Neural cell (in vitro differentiated cells): ENCODE data around the gene ATP11A. TPM values are rescaled to one million over a fixed set of nuclear protein-coding genes. Genes with fewer than 3 reads are reported as not detected.
"Not testable (repeated sequence)": the region's sequence is repeated elsewhere in the genome, so short reads cannot be mapped to it uniquely, and the experiment has no call there.

ENCODE experiments used
- H2AFZ ChIP-seq: fragments of 200-600, 300-800 bp; sonication (generic), shearing (Covaris generic); 2 replicates; pipeline ENCODE4 v1.6.0; 2014; ENCODE audit warnings: low read depth, mild to moderate bottlenecking, antibody characterized with exemption, low read length, moderate library complexity
- H3F3A ChIP-seq: fragments of 200-600 bp; shearing (Covaris generic); 2 replicates; pipeline ENCODE4 v1.6.1; 2016; ENCODE audit warnings: mild to moderate bottlenecking, moderate library complexity, mixed read lengths, antibody characterized with exemption, low read length; ENCODE audit not compliant: insufficient read depth, poor library complexity, severe bottlenecking
- H3K27ac ChIP-seq: fragments of 200-600, 300-800 bp; sonication (generic), shearing (Covaris generic); 2 replicates; pipeline ENCODE4 v1.5.1; 2014; ENCODE audit warnings: mild to moderate bottlenecking, low read length, moderate library complexity
- H3K27me3 ChIP-seq: fragments of 300-800, 200-600 bp; sonication (generic), shearing (Covaris generic); 2 replicates; pipeline ENCODE4 v1.6.0; 2014; ENCODE audit warnings: mild to moderate bottlenecking, low read depth, low read length, moderate library complexity; ENCODE audit not compliant: insufficient read depth
- H3K36me3 ChIP-seq: fragments of 300-800, 200-600 bp; sonication (generic), shearing (Covaris generic); 2 replicates; pipeline ENCODE4 v1.5.1; 2014; ENCODE audit warnings: mild to moderate bottlenecking, antibody characterized with exemption, low read length, moderate library complexity; ENCODE audit not compliant: insufficient read depth
- H3K4me2 ChIP-seq: fragments of 300-800, 200-600 bp; sonication (generic), shearing (Covaris generic); 2 replicates; pipeline ENCODE4 v1.6.0; 2014; ENCODE audit warnings: mild to moderate bottlenecking, low read length
- H3K4me3 ChIP-seq: fragments of 300-800, 200-600 bp; sonication (generic), shearing (Covaris generic); 2 replicates; pipeline ENCODE4 v1.5.1; 2014; ENCODE audit warnings: mild to moderate bottlenecking, low read length, moderate library complexity
- H3K79me2 ChIP-seq: fragments of 200-600 bp; shearing (Covaris generic); replicated peaks from 2 replicates; pipeline ENCODE4 v1.6.0; 2014; ENCODE audit warnings: mild to moderate bottlenecking, low read length, moderate library complexity; ENCODE audit not compliant: insufficient read depth
- H3K9ac ChIP-seq: fragments of 300-800, 200-600 bp; sonication (generic), shearing (Covaris generic); 2 replicates; pipeline ENCODE4 v1.6.1; 2016; ENCODE audit warnings: mild to moderate bottlenecking, low read length, mixed read lengths
- H3K9me2 ChIP-seq: fragments of 200-600 bp; shearing (Covaris generic); 2 replicates; pipeline ENCODE4 v1.6.1; 2016; ENCODE audit warnings: mild to moderate bottlenecking, low read length, mixed read lengths; ENCODE audit not compliant: insufficient read depth
- H3K9me3 ChIP-seq: fragments of 200-600, 300-800 bp; sonication (generic), shearing (Covaris generic); 2 replicates; pipeline ENCODE4 v1.6.1; 2016; ENCODE audit warnings: mild to moderate bottlenecking, mixed run types, low read length, moderate library complexity, mixed read lengths
- H4K20me1 ChIP-seq: fragments of 200-600 bp; shearing (Covaris generic); 2 replicates; pipeline ENCODE4 v1.6.1; 2016; ENCODE audit warnings: mild to moderate bottlenecking, mixed run types; ENCODE audit not compliant: insufficient read depth
- EP300 ChIP-seq: fragments of 450-650 bp; conservative IDR thresholded peaks from 2 replicates; pipeline ENCODE4 v1.6.1; 2014; ENCODE audit warnings: antibody characterized with exemption, mild to moderate bottlenecking, moderate library complexity; ENCODE audit not compliant: poor library complexity, severe bottlenecking
- EZH2 ChIP-seq: fragments of 200-600, 300-800 bp; shearing (Covaris generic), sonication (generic); IDR thresholded peaks from 2 replicates; pipeline ENCODE4 v1.6.1; 2014; ENCODE audit warnings: antibody characterized with exemption, low read length, borderline replicate concordance, mild to moderate bottlenecking; ENCODE audit not compliant: insufficient read depth, poor library complexity, severe bottlenecking
- MXI1 ChIP-seq: fragments of 450-650 bp; conservative IDR thresholded peaks from 2 replicates; pipeline ENCODE4 v1.6.1; 2014; ENCODE audit warnings: antibody characterized with exemption, mild to moderate bottlenecking; ENCODE audit not compliant: poor library complexity, severe bottlenecking
- POLR2AphosphoS5 ChIP-seq: IDR thresholded peaks from 2 replicates; pipeline ENCODE4 v1.6.1; 2012
- RAD21 ChIP-seq: fragments of 450-650 bp; conservative IDR thresholded peaks from 2 replicates; pipeline ENCODE4 v1.6.1; 2014; ENCODE audit warnings: antibody characterized with exemption, mild to moderate bottlenecking, moderate library complexity
- REST ChIP-seq: IDR thresholded peaks from 2 replicates; pipeline ENCODE4 v1.6.1; 2012; ENCODE audit warnings: borderline replicate concordance
- SMC3 ChIP-seq: fragments of 450-650 bp; conservative IDR thresholded peaks from 2 replicates; pipeline ENCODE4 v1.6.1; 2014; ENCODE audit warnings: antibody characterized with exemption, mild to moderate bottlenecking, moderate library complexity; ENCODE audit not compliant: poor library complexity
- TAF1 ChIP-seq: IDR thresholded peaks from 2 replicates; pipeline ENCODE4 v1.6.1; 2012; ENCODE audit warnings: low read depth
- polyA plus RNA-seq: library from polyadenylated mRNA; depleted of rRNA; stranded (reverse); fragments of >200 nt; gene quantifications from 2 replicates; pipeline ENCODE4 v1.2.3, GENCODE V29; 2014
- TF ChIP-seq, protein P1 (sequence below): fragments of 450-650 bp; IDR thresholded peaks from 2 replicates; pipeline ENCODE4 v1.5.1; 2014; ENCODE audit warnings: antibody characterized with exemption, mild to moderate bottlenecking, moderate library complexity; ENCODE audit not compliant: poor library complexity, severe bottlenecking

Gene ATP11A
- polyA plus RNA-seq, 1 donor from 2014 or later: 3.0 TPM

GRCh38 chr13:112882555-112883024, 192.8 kb downstream of the ATP11A start:
- Histone ChIP-seq H3K4me3 (no peak overlapping the region), H3K79me2 (no peaks in the 10 kb centered on the region), H3K4me2 (no peak overlapping the region), H3K27me3 (no peaks in the 10 kb centered on the region), H3K36me3 (no peaks in the 10 kb centered on the region), H3K9me3 (no peaks in the 10 kb centered on the region), H4K20me1 (no peaks in the 10 kb centered on the region), H3K9ac (no peak overlapping the region), H3K9me2 (no peaks in the 10 kb centered on the region), H3F3A (no peaks in the 10 kb centered on the region), H3K27ac (no peak overlapping the region), H2AFZ (no peak overlapping the region)
- no peak for TF ChIP-seq EZH2
- TF ChIP-seq MXI1: no peak
- no peak for TF ChIP-seq EP300
- TF ChIP-seq TAF1: no peak

GRCh38 chr13:112883241-112883945, 193.6 kb downstream of the ATP11A start:
- no peaks in the 10 kb centered on the region for H3K9me2 ChIP-seq
- H2AFZ ChIP-seq: no peak overlapping the region
- no peak overlapping the region for H3K9ac ChIP-seq
- no peaks in the 10 kb centered on the region for H3K27me3 ChIP-seq
- no peaks in the 10 kb centered on the region for H3F3A ChIP-seq
- no peaks in the 10 kb centered on the region for H4K20me1 ChIP-seq
- H3K4me3 ChIP-seq: no peak overlapping the region
- no peak overlapping the region for H3K27ac ChIP-seq
- no peak overlapping the region for H3K4me2 ChIP-seq
- H3K9me3 ChIP-seq: no peaks in the 10 kb centered on the region
- no peaks in the 10 kb centered on the region for H3K79me2 ChIP-seq
- TF ChIP-seq RAD21: no peak
- TF ChIP-seq TAF1: no peak
- TF ChIP-seq POLR2AphosphoS5: no peak
- H3K36me3 ChIP-seq: no peaks in the 10 kb centered on the region

DNA sequence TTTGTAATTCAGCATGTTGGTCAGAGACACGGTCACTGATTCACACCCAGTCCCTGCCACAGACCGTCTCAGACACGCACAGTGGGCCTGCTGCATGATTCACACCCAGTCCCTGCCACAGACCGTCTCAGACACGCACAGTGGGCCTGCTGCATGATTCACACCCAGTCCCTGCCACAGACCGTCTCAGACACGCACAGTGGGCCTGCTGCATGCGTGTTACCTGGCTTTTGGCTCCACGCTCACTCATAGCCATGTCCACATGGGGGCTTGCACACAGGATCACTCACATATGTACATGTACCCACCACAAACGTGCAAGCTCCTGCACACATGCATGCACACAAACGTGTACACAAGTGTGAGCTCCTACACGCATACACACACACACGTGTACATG, 194.9 kb downstream of the ATP11A start:
- not testable (repeated sequence) for H3K9ac ChIP-seq, H3K9me3 ChIP-seq

DNA sequence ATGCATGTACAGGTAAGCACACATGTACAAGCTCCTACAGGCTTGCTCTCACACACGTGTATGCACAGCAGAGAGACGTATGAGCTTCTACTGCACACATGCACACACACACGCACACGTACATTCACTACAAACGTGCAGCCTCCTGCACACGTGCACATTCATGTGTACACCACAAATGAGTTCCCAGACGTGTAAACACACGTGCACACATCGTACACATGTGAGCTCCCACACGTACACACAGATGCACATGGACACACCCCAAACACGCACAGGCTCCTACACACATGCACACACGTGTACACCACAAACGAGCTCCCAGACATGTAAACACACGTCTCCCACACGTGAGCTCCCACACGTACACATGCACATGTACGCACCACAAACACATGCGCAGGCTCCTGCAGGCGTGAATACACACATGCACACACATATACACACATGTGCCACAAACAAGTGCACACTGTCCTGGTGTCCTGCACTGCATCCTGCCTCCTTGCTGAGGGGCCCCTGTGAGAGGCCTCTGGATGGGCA, 195.5 kb downstream of the ATP11A start:
- no peak overlapping the region for H3K4me2 ChIP-seq
- no peak overlapping the region for H3K27ac ChIP-seq

More for the DNA sequence above, 194.9 kb downstream of the ATP11A start:
- H3K27me3 ChIP-seq, H3K27ac ChIP-seq, H3K36me3 ChIP-seq, H3F3A ChIP-seq, H3K4me2 ChIP-seq, H3K79me2 ChIP-seq, H4K20me1 ChIP-seq, H2AFZ ChIP-seq, H3K9me2 ChIP-seq, H3K4me3 ChIP-seq: not testable (repeated sequence)

More for the DNA sequence above, 195.5 kb downstream of the ATP11A start:
- Histone ChIP-seq H4K20me1 (no peaks in the 10 kb centered on the region), H2AFZ (no peak overlapping the region), H3K9me2 (no peaks in the 10 kb centered on the region), H3K4me3 (no peak overlapping the region), H3K9ac (no peak overlapping the region), H3F3A (no peaks in the 10 kb centered on the region), H3K36me3 (no peaks in the 10 kb centered on the region), H3K27me3 (no peaks in the 10 kb centered on the region), H3K9me3 (no peaks in the 10 kb centered on the region), H3K79me2 (no peaks in the 10 kb centered on the region)
- TF ChIP-seq MXI1 (no peak), EP300 (no peak), RAD21 (no peak), POLR2AphosphoS5 (no peak), EZH2 (no peak), SMC3 (no peak), TAF1 (no peak), REST (no peak)
- TF ChIP-seq, protein P1, sequence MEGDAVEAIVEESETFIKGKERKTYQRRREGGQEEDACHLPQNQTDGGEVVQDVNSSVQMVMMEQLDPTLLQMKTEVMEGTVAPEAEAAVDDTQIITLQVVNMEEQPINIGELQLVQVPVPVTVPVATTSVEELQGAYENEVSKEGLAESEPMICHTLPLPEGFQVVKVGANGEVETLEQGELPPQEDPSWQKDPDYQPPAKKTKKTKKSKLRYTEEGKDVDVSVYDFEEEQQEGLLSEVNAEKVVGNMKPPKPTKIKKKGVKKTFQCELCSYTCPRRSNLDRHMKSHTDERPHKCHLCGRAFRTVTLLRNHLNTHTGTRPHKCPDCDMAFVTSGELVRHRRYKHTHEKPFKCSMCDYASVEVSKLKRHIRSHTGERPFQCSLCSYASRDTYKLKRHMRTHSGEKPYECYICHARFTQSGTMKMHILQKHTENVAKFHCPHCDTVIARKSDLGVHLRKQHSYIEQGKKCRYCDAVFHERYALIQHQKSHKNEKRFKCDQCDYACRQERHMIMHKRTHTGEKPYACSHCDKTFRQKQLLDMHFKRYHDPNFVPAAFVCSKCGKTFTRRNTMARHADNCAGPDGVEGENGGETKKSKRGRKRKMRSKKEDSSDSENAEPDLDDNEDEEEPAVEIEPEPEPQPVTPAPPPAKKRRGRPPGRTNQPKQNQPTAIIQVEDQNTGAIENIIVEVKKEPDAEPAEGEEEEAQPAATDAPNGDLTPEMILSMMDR: no peak
